ENCODE measurements around the gene MAP2K5. TPM values are rescaled to one million over a fixed set of nuclear protein-coding genes. Genes with fewer than 3 reads are reported as not detected.

The MAP2K5 gene
- total and polyA plus RNA-seq, 9 of the 15 experiments (the other 6 are each of a cell fraction or from before 2014, with no cell fraction given): 0.41 to 16.5 (median 7.5) TPM

GRCh38 chr15:67839499-67839928 lies 297.0 kb downstream of the MAP2K5 start:
- Histone ChIP-seq H3K9me1 (ENCODE audit: control insufficient read depth, insufficient read depth, low read length) (no peaks in the 10 kb centered on the region), H4K20me1 (replicated peaks; ENCODE audit: control insufficient read depth, insufficient read depth, low read length) (no peaks in the 10 kb centered on the region; the same call in 1 of the 2 replicates), H3K79me2 (ENCODE audit: control insufficient read depth, insufficient read depth, low read length) (no peaks in the 10 kb centered on the region), H3K9ac (ENCODE audit: insufficient read depth in 1 of 2, low read depth in 2 of 2, low read length in 2 of 2) (peak overlapping the region; percentile 86 to 89; a peak in 3 of 4 replicates), H3K27ac (ENCODE audit: extremely low read depth, low read depth, low read length) (peak overlapping the region; percentile 92), H3K4me3 (peak overlapping the region; percentile 66), H3K4me2 (ENCODE audit: insufficient read depth, low read length) (peak overlapping the region; percentile 85), H3K36me3 (ENCODE audit: control insufficient read depth, insufficient read depth, low read length) (no peaks in the 10 kb centered on the region), H3K4me1 (replicated peaks in 1 of 2; ENCODE audit: control insufficient read depth in 2 of 2, insufficient read depth in 2 of 2, low read length in 2 of 2) (peaks cover 22 to 43% of the 10 kb centered on the region in 2 experiments), H3K9me3 (replicated peaks; ENCODE audit: control insufficient read depth, insufficient read depth, low read depth, low read length) (no peaks in the 10 kb centered on the region), H2AFZ (ENCODE audit: low read depth, low read length) (peak overlapping the region; percentile 96), H3K27me3 (ENCODE audit: control insufficient read depth in 2 of 2, insufficient read depth in 2 of 2, low read length in 2 of 2) (peaks cover 0 to 16% of the 10 kb centered on the region in 2 experiments; a peak in 4 of 5 replicates)
- ATAC-seq: peak; percentile 60
- CTCF ChIA-PET (ENCODE audit: low intra/inter-chr PET ratio): interaction anchor here (0.6 to 1.8 kb wide), 2 partner anchors 315 to 780 kb away, joined by 4 read pairs; no protein-coding TSS in a partner anchor
- peak; percentile 55 to 71 (median 63) for DNase-seq (ENCODE audit: extremely low read depth in 1 of 4, low spot score in 3 of 4)
- intact Hi-C loops (cut with micrococcal nuclease) (loop anchor here (10.0 kb wide), 1 partner anchor 535 kb away; no protein-coding TSS in a partner anchor), in situ Hi-C loops (cut with MboI) (loop anchor here (5.0 to 10.0 kb wide), 2 partner anchors 382 to 905 kb away; no protein-coding TSS in a partner anchor)
- POLR2A ChIA-PET: no interaction called here
- WGBS (ENCODE audit: insufficient coverage, low coverage, missing lambda C conversion rate): 3% methylated on average over 12 of the region's 12 CpGs
- no peak for FAIRE-seq
- BruUV-seq (replicated peaks): no TSS peak
- TF ChIP-seq ZFP30 (CRISPR knock-in tag; IDR thresholded peaks at IDR 0.05; ENCODE audit: borderline replicate concordance) (no peak), DNMT1 (IDR thresholded peaks at IDR 0.05) (no peak), TFAP4 (CRISPR knock-in tag; IDR thresholded peaks at IDR 0.05; ENCODE audit: borderline replicate concordance) (no peak), ZNF384 (IDR thresholded peaks at IDR 0.05; ENCODE audit: low read depth, low read length) (peak; percentile 47; the same call in 1 of the 2 replicates), HNRNPLL (IDR thresholded peaks at IDR 0.05; ENCODE audit: low read depth, low read length, poor library complexity, severe bottlenecking) (peak; percentile 2), POLR2AphosphoS2 (IDR thresholded peaks at IDR 0.05; ENCODE audit: low read length) (no peak), ARID3B (CRISPR knock-in tag; IDR thresholded peaks at IDR 0.05; ENCODE audit: borderline replicate concordance) (no peak), NBN (IDR thresholded peaks at IDR 0.05; ENCODE audit: low read depth) (0 out of 2 replicates have a peak, but pooled peaks have one; percentile 66), KAT7 (CRISPR knock-in tag; IDR thresholded peaks at IDR 0.05; ENCODE audit: borderline replicate concordance) (no peak), ZNF766 (CRISPR knock-in tag; conservative IDR thresholded peaks at IDR 0.05) (peak; percentile 20; the same call in 1 of the 2 replicates), FOXK2 (conservative IDR thresholded peaks at IDR 0.05 in 1 of 2, IDR thresholded peaks at IDR 0.05 in 1 of 2; ENCODE audit: low read depth in 2 of 2) (no peak; a peak in 1 of 4 replicates), ARNT (IDR thresholded peaks at IDR 0.05) (peak in 1 of 2 experiments; percentile 72; a peak in 1 of 4 replicates), EP400 (IDR thresholded peaks at IDR 0.05) (no peak), MTA2 (IDR thresholded peaks at IDR 0.05; ENCODE audit: low read depth) (no peak), NFE2L1 (tag; IDR thresholded peaks at IDR 0.05; ENCODE audit: borderline replicate concordance, low read depth) (peak; percentile 28; the same call in 1 of the 2 replicates), ZFX (CRISPR knock-in tag; IDR thresholded peaks at IDR 0.05) (peak; percentile 50; the same call in 1 of the 2 replicates)
- TF ChIP-seq, protein P1, sequence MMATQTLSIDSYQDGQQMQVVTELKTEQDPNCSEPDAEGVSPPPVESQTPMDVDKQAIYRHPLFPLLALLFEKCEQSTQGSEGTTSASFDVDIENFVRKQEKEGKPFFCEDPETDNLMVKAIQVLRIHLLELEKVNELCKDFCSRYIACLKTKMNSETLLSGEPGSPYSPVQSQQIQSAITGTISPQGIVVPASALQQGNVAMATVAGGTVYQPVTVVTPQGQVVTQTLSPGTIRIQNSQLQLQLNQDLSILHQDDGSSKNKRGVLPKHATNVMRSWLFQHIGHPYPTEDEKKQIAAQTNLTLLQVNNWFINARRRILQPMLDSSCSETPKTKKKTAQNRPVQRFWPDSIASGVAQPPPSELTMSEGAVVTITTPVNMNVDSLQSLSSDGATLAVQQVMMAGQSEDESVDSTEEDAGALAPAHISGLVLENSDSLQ (IDR thresholded peaks at IDR 0.05): peak; percentile 76; the same call in 1 of the 2 replicates
